ENCODE measurements around the gene SIGLEC1.

GRCh38 chr20:3670945-3671344 lies 41.5 kb downstream of the SIGLEC1 start:
- TF ChIP-seq POLR2AphosphoS5 (IDR thresholded peaks at IDR 0.05; ENCODE audit: low read depth, low read length) (no peak), POLR2A (IDR thresholded peaks at IDR 0.05; ENCODE audit: low read depth, low read length) (no peak)
